Stimulated activated naive B cell treated with anti-CD40 and anti-IgM and Interleukin-4, amounts not matched to agents 10 μg/mL and 1 μg/mL and 100 μg/mL, for 72 hours (primary cell): ENCODE data around the gene TBPL1.
"Not testable (repeated sequence)": the region's sequence is repeated elsewhere in the genome, so short reads cannot be mapped to it uniquely, and the experiment has no call there.

Source experiments
- ATAC-seq, 2 donors: fragments of 150-1000 bp; cut with Tn5 transposase; replicated peaks; 2 replicates each; pipeline ENCODE4 v1.10.0; 2021; ENCODE audit warnings: moderate library complexity in 1 of 2
- DNase-seq: peaks from one replicate; pipeline ENCODE4 v3.0.0; 2021
- H3K27ac Mint-ChIP-seq: one replicate; pipeline ENCODE4 v1.8.0; 2022; ENCODE audit warnings: mild to moderate bottlenecking, mixed read lengths
- H3K27me3 Mint-ChIP-seq, 2 donors: one replicate each; pipeline ENCODE4 v1.8.0; 2022; ENCODE audit warnings: mixed read lengths in 2 of 2
- H3K36me3 Mint-ChIP-seq, 2 donors: one replicate each; pipeline ENCODE4 v1.8.0; 2022; ENCODE audit warnings: mixed read lengths in 2 of 2, mild to moderate bottlenecking in 1 of 2
- H3K4me1 Mint-ChIP-seq, 2 donors: one replicate each; pipeline ENCODE4 v1.8.0; 2022; ENCODE audit warnings: mixed read lengths in 2 of 2, mild to moderate bottlenecking in 1 of 2
- H3K4me3 Mint-ChIP-seq, 2 donors: one replicate each; pipeline ENCODE4 v1.8.0; 2022; ENCODE audit warnings: mild to moderate bottlenecking in 2 of 2, mixed read lengths in 2 of 2, moderate library complexity in 1 of 2
- H3K9me3 Mint-ChIP-seq, 2 donors: one replicate each; pipeline ENCODE4 v1.8.0; 2022; ENCODE audit warnings: mixed read lengths in 2 of 2, mild to moderate bottlenecking in 1 of 2

The TBPL1 gene

DNA sequence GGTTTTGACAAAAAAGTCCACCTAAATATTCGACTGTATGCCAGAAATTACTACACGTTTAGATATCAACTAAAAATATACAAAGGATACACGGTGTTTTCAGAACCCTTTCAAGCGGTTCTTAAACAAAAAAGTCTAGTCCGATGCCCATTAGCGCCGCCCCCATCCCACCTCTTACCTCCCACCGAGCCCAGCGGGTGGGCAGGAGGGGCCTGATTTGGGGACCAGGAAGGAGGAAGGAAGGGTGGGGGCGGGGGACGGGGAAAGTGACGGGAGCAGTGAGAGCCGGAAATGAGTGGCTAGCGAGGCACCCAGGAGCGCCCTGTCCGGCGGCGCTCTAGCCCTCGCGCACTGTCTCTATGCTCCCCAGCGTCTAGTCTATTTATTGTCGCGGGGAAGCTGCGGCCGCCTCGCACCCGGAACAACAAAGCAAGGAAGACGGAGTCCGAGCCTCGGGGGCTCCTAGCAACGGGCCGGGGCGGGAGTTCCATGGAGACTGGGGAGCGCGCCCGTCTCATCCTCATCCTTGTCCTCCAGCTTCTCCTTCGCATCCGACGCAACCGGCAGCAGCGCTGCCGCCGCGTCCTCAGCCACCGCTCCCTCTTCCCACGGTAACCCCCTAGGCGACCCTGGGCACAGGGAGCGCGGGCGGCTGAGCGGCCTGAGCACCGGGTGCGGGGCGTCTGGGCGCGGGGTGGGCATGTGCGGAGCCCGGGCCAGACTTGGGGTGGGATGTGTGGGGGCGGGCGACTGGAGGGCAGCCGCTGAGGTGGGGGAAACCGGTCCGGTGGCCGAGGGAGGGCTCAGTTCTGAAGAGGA is at the start of gene TBPL1:
TSS of gene TBPL1 (plus strand) at position 410 of the 819 bp plus-strand sequence. CDS start 26,902 bp downstream, outside the sequence.
- Mint-ChIP-seq H3K9me3 (no peaks in the 10 kb centered on the region), H3K4me3 (peak within 1 kb of the TSS; percentile 95 to 99), H3K36me3 (peaks cover 0 to 3% of the 10 kb centered on the region in 2 donors), H3K27ac (peak within 1 kb of the TSS; percentile 99), H3K27me3 (no peaks in the 10 kb centered on the region), H3K4me1 (peaks cover 30 to 47% of the 10 kb centered on the region in 2 donors)
- DNase-seq, result peak; percentile 89
- peak; percentile 92 to 93 for ATAC-seq

DNA sequence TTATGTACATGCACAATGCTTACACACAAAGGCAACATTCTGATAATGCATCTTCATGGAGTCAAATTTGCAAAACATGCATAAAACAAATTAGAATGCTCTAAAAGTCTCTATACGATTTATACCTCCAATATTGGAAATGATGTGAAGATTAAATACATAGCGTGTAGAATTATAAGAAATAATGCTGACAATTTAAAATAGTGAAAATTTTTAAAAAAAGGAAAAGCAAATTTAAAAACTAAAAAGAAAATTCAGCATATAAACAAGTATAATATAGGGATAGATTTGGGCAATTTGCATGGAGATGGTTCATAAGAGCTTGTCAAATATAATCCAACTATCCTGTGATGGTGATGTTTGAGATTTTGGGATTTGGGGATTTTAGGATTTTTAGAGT is 49.2 kb upstream of the TBPL1 start:
- Mint-ChIP-seq H3K27me3 (peaks cover 51 to 61% of the 10 kb centered on the region in 2 donors), H3K36me3 (no peaks in the 10 kb centered on the region), H3K4me1 (no peaks in the 10 kb centered on the region), H3K4me3 (no peak overlapping the region), H3K9me3 (no peaks in the 10 kb centered on the region), H3K27ac (no peak overlapping the region)
- no peak for ATAC-seq
- no peak for DNase-seq

GRCh38 chr6:133906050-133906449 is 47.0 kb upstream of the TBPL1 start:
- Mint-ChIP-seq H3K36me3 (no peaks in the 10 kb centered on the region), H3K27ac (no peak overlapping the region), H3K9me3 (no peaks in the 10 kb centered on the region), H3K4me1 (no peaks in the 10 kb centered on the region), H3K4me3 (no peak overlapping the region), H3K27me3 (peaks cover 54 to 57% of the 10 kb centered on the region in 2 donors)
- no peak for ATAC-seq
- DNase-seq, result no peak

DNA sequence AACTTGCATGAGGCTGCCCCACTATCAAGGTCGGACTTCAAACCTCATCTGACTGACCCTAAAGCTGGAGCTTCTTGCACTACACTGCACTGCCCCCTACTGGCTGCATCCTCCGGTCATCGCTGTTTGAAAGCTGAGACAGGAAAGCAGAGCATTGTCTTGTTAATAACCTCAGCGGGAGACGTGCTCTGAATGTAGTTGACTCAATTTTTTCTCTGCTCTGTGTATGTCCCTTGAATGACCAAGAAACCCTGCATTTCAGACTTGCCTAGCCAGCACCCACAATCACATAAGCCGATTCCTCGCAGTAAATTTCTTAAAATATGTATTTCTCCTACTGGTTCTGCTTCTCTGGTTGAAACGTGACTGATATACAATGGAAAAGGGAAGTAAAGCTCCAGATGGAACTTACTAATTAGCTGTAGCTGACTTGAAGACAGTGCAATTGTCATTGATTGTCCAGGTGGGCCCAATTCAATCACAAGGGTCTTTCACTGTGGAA is 36.3 kb upstream of the TBPL1 start:
- Mint-ChIP-seq H3K9me3 (no peaks in the 10 kb centered on the region), H3K36me3 (no peaks in the 10 kb centered on the region), H3K27me3 (peaks cover 12 to 44% of the 10 kb centered on the region in 2 donors), H3K4me3 (no peak overlapping the region), H3K4me1 (peaks cover 4 to 8% of the 10 kb centered on the region in 2 donors), H3K27ac (no peak overlapping the region)
- DNase-seq (peak; percentile 48), ATAC-seq (peak; percentile 67 to 74)

GRCh38 chr6:133917781-133918180 is 35.2 kb upstream of the TBPL1 start:
- Mint-ChIP-seq H3K4me3 (no peak overlapping the region), H3K4me1 (peaks cover 4 to 8% of the 10 kb centered on the region in 2 donors), H3K9me3 (no peaks in the 10 kb centered on the region), H3K27ac (no peak overlapping the region), H3K27me3 (peaks cover 9 to 50% of the 10 kb centered on the region in 2 donors), H3K36me3 (no peaks in the 10 kb centered on the region)
- DNase-seq, result no peak
- ATAC-seq, result no peak

- no peak overlapping the region for H3K4me3 Mint-ChIP-seq
- no peaks in the 10 kb centered on the region for H3K9me3 Mint-ChIP-seq
Observed at GRCh38 chr6:133918208-133918930, 34.7 kb upstream of the TBPL1 start.

GRCh38 chr6:133919362-133919761 is 33.7 kb upstream of the TBPL1 start:
- H3K36me3 Mint-ChIP-seq, result no peaks in the 10 kb centered on the region
- peaks cover 8 to 10% of the 10 kb centered on the region in 2 donors for H3K4me1 Mint-ChIP-seq
- H3K9me3 Mint-ChIP-seq, result no peaks in the 10 kb centered on the region
- H3K4me3 Mint-ChIP-seq, result no peak overlapping the region
- ATAC-seq (no peak), DNase-seq (no peak)
- peaks cover 13 to 42% of the 10 kb centered on the region in 2 donors for H3K27me3 Mint-ChIP-seq
- no peak overlapping the region for H3K27ac Mint-ChIP-seq

More at GRCh38 chr6:133918208-133918930, 34.7 kb upstream of the TBPL1 start:
- H3K27ac Mint-ChIP-seq, result no peak overlapping the region
- peaks cover 9 to 47% of the 10 kb centered on the region in 2 donors for H3K27me3 Mint-ChIP-seq
- H3K4me1 Mint-ChIP-seq, result peaks cover 4 to 8% of the 10 kb centered on the region in 2 donors
- no peak for ATAC-seq
- DNase-seq, result no peak
- H3K36me3 Mint-ChIP-seq, result no peaks in the 10 kb centered on the region

DNA sequence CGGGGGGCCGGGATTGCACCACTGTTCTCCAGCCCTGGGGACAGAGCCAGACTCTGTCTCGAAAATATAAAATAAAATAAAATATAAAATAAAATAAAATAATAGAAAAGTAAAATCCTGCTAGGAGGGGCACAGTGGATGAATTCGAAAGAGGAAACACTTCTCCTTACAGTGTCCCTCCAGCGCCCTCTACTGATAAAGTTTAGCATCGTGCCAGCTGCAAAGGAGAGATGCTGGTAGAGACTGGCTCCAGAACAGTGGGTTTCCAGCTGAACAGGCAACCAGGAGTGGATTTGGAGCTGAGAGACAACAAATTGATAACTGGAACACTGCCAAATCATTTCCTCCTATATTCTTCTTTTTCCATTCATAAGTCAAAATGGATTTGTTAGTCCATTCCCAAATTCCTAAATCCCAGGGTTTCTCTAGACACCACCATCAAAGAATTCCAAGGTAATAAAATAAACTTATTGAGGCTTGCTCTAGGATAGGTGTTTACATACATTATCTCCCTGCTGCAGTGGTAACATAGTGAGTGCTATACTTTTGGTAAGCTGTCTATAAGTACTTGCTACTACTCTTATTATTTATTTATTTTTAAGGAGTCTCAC is 31.7 kb upstream of the TBPL1 start:
- Mint-ChIP-seq H3K9me3 (no peaks in the 10 kb centered on the region), H3K27ac (no peak overlapping the region), H3K4me3 (no peak overlapping the region), H3K36me3 (no peaks in the 10 kb centered on the region), H3K4me1 (peaks cover 10% of the 10 kb centered on the region in 2 donors), H3K27me3 (peaks cover 12 to 44% of the 10 kb centered on the region in 2 donors)
- DNase-seq, result peak; percentile 58
- peak; percentile 78 to 81 for ATAC-seq

- Mint-ChIP-seq H3K4me3 (no peak overlapping the region), H3K9me3 (no peaks in the 10 kb centered on the region), H3K4me1 (peaks cover 2 to 6% of the 10 kb centered on the region in 2 donors), H3K27ac (no peak overlapping the region), H3K36me3 (no peaks in the 10 kb centered on the region), H3K27me3 (peaks cover 15 to 56% of the 10 kb centered on the region in 2 donors)
- DNase-seq (peak; percentile 21), ATAC-seq (peak; percentile 84 to 90)
Observed at GRCh38 chr6:133923938-133924593, 29.0 kb upstream of the TBPL1 start.

DNA sequence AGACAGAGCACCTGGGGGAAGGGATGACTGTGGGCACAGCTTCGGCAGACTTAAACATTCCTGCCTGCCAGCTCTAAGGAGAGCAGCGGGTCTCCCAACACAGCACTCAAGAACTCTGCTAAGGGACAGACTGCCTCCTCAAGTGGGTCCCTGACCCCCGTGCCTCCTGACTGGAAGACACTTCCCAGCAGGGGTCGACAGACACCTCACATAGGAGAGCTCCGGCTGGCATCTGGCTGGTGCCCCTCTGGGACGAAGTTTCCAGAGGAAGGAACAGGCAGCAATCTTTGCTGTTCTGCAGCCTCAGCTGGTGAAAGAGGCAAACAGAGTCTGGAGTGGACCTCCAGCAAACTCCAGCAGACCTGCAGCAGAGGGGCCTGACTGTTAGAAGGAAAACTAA is 21.8 kb upstream of the TBPL1 start:
- peaks cover 9 to 12% of the 10 kb centered on the region in 2 donors for H3K9me3 Mint-ChIP-seq
- not testable (repeated sequence) for H3K4me3 Mint-ChIP-seq, DNase-seq, ATAC-seq, H3K4me1 Mint-ChIP-seq, H3K36me3 Mint-ChIP-seq, H3K27ac Mint-ChIP-seq
- H3K27me3 Mint-ChIP-seq, result peaks cover 40 to 66% of the 10 kb centered on the region in 2 donors

DNA sequence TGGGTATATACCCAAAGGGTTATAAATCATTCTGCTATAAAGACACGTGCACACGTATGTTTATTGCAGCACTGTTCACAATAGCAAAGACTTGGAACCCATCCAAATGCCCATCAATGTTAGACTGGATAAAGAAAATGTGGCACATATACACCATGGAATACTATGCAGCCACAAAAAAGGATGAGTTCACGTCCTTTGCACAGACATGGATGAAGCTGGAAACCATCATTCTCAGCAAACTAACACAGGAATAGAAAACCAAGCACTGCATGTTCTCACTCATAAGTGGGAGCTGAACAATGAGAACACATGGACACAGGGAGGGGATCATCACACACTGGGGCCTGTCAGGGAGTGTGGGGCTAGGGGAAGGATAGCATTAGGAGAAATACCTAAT is 16.7 kb upstream of the TBPL1 start:
- Mint-ChIP-seq H3K27me3 (peaks cover 54 to 87% of the 10 kb centered on the region in 2 donors), H3K9me3 (peaks cover 10 to 12% of the 10 kb centered on the region in 2 donors)
- H3K4me1 Mint-ChIP-seq, DNase-seq, ATAC-seq, H3K4me3 Mint-ChIP-seq, H3K27ac Mint-ChIP-seq, H3K36me3 Mint-ChIP-seq: not testable (repeated sequence)

- DNase-seq, result no peak
- H3K27ac Mint-ChIP-seq, result no peak overlapping the region
- no peak overlapping the region for H3K4me3 Mint-ChIP-seq
- H3K4me1 Mint-ChIP-seq, result no peaks in the 10 kb centered on the region
- peaks cover 4 to 8% of the 10 kb centered on the region in 2 donors for H3K36me3 Mint-ChIP-seq
- ATAC-seq, result no peak
- peaks cover 8% of the 10 kb centered on the region in 2 donors for H3K9me3 Mint-ChIP-seq
- H3K27me3 Mint-ChIP-seq, result peaks cover 44 to 76% of the 10 kb centered on the region in 2 donors
Observed at GRCh38 chr6:133937909-133938308, 15.1 kb upstream of the TBPL1 start.

GRCh38 chr6:133938533-133938932 is 14.5 kb upstream of the TBPL1 start:
- H3K27me3 Mint-ChIP-seq, result peaks cover 38 to 70% of the 10 kb centered on the region in 2 donors
- H3K36me3 Mint-ChIP-seq, result peaks cover 2 to 3% of the 10 kb centered on the region in 2 donors
- DNase-seq (no peak), ATAC-seq (no peak)
- no peak overlapping the region for H3K4me3 Mint-ChIP-seq
- H3K4me1 Mint-ChIP-seq, result no peaks in the 10 kb centered on the region
- H3K27ac Mint-ChIP-seq, result no peak overlapping the region
- peaks cover 3 to 4% of the 10 kb centered on the region in 2 donors for H3K9me3 Mint-ChIP-seq
